ENCODE measurements around the gene NPSR1.

The NPSR1 gene

DNA sequence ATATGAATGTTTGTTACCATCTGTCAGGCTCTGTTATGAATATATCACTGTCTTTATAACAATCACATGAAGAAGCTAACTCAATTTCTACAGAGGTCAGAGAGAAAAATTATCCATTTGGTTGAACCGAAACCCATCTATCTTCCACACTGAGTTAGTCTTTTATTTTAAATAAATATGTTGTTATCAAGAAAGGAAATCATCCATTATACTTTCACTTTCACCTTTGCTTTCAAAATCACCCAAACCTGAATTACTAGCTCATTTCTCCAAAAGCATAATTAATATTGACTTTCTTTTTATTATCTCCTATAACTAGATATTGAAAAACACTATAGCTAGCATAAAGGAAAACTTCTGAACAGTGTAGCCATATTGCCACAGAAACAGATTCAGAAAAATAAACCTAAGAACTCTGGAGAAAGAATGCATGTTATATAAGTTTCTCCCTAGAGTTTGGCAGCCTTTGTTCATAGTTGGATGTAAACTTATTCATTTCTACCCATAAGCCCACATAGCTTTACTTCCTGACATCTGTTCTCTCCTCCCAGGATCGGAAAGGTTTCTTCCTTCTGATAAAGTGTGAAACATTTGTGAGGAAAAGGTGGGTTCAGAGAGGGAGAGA is 66.0 kb downstream of the NPSR1 start:
- no peak for DNase-seq

DNA sequence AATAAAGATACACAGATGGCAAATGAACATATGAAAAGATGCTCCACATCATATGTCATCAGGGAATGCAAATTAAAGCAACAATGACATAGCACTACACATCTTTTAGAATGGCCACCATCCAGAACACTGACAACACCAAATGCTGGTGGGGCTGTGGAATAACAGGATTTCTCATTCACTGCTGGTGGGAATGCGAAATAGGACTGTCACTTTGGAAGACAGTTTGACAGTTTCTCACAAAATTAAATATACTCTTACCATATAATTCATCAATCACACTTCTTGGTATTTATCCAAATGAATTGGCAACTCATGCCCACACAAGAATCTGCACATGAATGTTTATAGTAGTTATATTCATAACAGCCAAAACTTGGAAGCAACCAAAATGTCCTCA is 68.2 kb downstream of the NPSR1 start:
- no peak for DNase-seq

DNA sequence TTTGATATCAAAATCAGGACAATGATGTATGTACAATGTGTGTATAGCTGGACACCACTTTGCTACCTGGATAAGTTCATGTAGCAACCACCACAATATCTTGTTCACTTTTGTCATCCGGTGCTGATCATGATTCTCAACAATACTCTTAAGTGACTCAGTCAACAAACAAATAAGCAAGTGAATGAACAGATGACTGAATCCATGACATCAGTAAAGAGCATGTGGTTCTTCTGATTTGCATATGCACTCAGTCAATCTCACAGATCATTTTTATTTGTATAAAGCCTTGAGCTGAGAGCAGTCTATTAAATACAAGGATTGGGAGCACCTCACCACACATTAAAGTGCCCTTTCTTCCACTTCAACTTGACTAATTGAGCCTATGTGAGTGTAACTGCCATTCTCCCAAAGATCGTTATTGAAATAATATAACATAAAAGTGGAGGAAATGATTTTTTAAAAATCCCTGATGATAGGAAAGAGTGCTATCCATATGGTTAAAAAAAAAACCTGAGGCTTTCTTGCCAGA is 69.5 kb downstream of the NPSR1 start:
- DNase-seq, result no peak

DNA sequence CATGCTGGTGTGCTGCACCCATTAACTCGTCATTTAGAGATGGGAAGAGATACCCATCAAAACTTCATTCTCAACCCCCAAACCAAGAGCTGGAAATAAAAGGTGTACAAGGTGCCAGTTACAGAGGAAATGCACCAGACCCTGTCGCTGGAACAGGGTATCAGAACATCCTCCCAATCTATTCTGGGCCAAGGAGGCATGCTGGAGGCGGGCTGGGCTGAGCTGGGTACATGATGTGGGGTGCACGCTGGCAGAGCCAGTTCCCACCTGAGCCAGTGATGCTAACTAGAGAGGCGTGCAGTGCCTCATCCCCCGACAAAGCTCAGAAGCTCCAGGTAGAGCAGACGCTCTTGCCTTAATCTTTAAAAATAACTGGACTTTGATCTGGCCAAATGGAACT is 70.1 kb downstream of the NPSR1 start:
- no peak for DNase-seq

DNA sequence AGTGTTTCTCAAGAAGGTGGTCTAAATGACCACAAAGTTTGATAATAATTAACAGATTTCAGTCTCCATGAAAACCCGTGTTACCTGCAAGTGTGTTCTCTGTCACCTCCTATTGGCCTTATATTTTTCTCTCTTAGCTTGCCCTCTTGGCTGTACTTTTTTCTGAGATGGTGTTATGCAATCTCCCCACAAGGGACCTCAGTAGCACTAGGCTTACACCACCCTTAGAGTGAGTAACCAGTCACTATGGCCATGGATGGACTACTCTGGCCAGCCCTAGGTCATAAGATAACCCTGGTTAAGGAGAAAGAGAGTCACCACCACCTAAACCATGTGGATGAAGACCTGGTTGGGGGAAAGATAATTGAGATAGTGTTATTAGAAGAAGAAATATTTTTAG is 76.8 kb downstream of the NPSR1 start:
- DNase-seq, result no peak

DNA sequence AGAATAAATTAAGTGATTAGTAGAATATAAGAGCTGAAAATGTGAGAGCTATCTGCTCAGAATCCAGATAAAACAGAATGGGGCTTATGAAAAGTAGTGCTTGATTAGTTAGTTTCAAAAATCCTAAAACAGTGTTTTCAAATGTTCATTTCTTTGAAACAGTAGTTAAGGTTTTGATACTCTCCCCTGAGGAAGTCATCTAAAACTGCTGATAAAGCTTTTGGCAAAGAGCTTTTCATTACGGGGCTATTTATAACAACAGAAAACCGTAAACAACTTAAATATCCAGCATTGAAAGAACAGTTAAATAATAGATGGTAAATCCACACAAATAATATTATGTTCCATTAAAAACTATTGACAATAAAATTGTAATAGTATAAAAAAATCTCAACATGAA is 77.5 kb downstream of the NPSR1 start:
- DNase-seq, result no peak

DNA sequence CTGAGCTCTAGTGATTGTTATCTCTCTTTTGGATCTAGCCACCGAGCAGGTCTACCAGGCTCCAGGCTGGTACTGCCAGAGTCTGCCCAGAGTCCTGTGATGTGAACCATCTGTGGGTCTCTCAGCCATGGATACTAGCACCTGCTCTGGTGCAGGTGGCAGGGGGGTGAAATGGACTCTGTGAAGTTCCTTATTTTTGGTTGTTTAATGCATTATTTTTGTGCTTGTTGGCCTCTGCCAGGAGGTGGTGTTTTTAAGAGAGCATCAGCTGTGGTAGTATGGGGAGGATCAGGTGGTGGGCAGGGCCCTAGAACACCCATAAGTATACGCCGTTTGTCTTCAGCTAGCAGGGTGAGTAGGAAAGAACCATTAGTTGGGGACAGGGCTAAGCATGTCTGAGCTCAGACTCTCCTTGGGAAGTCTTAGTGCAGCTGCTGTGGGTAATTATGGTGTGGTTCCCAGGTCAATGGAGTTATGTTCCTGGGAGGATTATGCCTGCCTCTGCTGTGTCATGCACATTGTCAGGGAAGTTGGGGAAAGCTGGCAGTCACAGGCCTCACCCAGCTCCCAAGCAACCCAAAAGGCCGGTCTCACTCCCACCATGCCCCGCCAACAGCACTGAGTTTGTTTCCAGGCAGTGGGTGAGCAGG is 81.8 kb downstream of the NPSR1 start:
- no peak for DNase-seq

DNA sequence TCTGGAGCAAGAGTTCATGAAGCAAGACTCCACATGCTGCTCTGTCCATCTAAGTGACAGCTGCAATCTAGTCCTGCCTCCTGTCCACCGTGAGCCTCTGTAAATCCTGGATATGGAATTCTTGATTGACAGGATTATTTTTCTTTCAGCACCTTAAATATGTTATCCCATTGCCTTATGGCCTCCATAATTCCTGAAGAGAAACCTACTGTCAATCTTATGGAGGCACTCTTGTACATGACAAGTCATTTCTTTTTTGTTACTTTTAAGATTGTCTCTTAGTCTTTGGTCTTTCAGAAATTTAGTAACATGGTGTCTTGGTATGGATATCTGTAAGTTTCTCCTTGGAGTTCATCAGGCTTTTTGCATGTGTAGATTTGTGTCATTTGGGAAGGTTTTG is 82.8 kb downstream of the NPSR1 start:
- no peak for DNase-seq

DNA sequence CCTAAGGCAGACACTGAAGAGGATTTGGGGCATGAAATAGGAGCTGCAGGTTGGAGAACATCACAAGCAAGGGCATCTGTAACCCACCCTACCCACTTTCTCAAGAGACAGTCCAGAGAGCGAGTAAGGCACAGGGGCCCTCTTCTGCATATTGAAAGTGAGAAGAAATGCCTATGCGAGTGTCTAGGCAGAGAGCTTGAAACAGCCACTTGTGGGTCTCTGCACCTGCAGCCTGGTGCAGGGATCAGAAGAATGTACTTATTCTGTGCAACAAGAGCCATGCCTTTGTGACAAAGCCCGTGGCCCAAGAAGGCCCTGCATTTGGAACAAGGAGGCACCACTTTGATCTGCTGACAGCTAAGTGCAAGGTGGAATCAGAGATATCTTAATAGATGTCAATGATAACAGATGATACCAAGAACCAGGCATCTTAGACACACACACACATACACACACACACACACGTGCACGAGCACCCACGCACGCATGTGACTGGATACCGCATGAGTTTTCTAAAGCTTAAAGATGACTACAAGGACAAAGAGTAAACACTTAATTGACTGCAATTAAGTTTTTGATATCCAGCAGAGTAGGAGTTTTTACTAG is 89.3 kb downstream of the NPSR1 start:
- DNase-seq, result no peak

DNA sequence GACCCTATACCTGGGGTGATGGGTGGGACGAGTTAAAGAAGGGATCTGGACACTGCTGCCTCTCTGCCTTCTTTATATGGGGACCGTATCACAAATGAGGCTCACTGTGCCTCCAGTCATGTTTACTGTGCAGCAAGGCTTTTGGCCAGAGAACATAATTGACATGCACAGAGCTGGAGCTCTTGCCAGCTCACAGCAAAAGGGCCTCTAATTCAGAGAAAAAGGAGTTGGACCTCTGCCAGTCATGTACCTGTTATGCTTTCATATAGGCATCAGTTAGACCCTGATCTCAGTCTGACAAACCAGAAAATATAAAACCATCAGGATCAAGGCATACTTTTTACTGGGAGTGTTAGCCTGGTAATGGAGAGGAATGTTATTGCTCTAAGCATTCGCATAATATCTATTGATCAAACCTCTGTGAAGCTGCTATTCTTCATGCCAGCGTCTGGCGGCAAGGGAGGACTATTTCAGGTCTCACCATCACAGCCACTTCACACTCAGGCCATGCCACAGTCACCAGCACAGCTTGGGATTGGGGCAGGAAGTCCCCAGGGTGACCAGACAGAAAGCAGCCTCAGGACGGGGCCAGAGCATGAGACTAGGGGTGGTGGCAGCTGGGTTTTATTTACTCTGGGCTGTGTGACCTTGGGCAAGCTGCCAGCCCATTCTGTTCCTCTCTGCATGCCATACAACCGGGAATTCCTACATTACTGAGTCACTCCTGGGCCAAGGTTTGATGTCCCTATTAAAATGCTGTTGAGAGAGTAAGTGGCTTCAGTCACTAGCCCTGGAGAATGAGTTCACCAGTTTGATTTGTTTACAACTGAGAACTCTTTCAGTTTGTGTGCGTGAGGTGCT is 90.1 kb downstream of the NPSR1 start:
- DNase-seq, result no peak

DNA sequence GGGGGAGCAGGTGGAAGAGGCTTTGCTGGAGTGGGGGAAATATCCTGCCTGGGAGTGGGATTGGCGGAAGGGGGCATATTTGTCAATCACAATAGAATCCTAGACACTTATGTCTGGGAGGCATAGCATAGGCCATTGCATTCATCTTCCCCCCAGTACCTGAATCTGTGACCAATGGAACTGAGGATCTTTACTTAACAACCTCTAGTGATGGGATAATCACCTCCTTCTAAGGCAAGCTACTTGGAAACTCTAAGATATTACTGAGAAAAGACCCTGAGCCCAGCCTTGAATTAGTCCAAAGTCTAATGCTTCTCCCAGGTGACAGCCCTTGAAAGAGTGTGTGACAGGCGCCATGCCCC is 90.7 kb downstream of the NPSR1 start:
- DNase-seq, result no peak

DNA sequence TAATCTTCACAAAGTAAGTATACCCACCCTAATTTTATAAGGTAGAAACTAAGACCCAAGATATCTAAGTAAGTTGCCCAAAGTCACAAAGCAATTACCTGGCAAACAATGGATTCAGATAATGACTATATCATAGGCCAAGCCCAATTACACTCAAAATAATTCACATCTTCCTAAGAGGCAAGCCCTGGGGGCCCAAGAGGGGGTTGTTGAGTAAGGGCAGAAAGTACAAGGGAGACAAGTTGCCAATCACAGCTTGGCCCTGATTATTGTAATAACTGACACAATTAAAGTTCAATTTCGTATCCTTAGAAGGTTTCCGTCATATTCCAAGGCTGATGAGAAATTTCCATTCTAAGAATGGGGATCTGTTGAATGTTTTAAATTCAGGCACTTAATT is 91.4 kb downstream of the NPSR1 start:
- no peak for DNase-seq

DNA sequence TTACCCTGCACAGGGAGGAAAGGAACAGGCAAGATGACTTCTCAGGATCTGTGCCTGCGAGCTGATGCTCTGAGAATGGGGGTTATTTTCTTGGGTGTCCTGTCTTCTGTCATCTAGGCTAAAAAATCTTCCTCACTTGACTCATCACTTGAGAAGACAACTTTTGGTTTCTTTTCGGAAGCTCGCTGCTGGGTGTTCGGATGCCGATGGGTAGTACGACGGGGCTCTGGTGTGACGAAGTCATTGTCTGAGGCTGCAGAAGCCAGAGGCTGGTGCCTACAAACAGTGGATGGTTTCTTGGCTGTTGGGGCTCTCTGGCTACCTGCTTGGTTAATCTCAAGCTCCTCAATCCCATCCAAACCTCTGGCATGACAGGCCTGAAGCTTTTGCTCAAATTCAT is 92.2 kb downstream of the NPSR1 start:
- no peak for DNase-seq

DNA sequence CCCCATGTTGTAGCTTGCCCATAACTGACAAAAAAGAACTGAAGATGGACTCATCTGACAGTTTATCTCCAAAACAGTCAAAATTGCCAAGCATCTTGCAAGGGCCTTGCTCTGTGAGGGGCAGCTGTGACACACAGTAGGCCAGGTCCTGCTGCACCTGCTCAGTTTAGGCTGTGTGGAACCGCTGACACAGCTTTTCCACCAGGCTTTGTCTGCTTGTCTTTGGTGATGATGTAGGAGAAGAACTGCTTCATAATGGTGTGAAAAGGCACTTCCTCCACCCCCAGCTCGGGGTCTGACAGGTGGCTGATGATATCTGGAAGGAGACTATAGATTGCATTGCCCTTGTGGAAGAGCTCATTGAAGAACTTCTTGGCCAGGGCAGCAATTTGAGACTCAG is 92.6 kb downstream of the NPSR1 start:
- no peak for DNase-seq

DNA sequence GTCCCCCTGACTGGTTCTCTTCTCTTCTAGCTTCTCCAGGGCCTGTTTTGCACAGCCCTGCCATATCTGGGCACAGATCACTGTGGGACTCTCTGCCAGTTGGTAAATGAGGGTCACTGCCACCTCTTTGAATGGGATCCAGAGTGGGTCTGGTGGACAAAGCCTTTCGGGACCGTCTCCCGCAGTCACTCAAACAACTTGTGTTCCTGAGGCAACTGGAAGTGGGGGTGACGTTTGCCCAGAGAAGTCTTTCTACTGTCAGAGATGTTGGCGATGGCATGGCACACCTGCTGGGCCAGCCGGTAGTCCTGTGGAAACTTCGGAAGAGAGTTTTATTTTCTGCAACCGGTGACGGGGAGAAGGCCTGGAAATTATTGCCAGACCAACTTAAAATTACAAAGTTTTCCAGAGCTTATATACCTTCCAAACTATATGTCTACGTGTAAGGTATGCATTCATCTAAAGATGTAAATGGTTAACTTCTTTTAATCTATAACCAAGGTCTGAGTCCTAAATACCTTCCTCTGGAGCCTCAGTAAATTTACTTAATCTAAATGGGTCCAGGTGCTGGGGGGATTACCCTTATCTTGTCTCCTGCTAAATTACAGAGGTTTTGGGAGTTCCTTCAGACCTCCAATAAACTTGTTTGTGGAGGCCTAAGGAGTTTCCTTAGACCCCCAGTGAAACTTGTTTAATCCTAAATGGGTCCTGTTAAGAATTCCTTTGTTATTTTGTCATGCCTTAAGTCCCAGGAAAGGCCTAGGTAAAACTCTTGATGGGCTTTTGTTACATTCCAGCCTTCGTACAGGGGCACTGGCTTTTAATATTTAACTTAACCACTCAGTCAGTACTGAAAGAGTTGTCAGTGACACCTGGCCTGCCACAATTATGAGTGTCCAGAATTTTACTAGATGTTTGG is 94.0 kb downstream of the NPSR1 start:
- no peak for DNase-seq

DNA sequence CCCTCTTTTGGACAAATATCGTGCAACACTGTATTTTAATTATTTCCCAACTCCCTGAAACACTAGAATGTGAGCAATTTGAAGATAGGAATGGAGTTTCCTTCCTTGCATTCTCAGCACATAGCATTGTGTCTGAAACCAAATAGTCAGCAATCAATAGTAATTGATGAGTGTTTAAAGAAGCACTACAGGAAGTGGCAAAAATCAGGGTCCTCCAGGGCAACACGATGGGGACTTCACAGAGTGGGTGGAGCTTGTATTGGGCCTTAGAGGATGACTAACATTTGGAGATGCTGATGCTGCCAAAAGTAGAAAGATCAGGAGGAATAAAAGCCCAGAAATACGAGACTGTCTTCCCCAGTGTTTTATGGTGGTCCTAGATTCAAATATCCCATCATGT is 94.9 kb downstream of the NPSR1 start:
- no peak for DNase-seq

DNA sequence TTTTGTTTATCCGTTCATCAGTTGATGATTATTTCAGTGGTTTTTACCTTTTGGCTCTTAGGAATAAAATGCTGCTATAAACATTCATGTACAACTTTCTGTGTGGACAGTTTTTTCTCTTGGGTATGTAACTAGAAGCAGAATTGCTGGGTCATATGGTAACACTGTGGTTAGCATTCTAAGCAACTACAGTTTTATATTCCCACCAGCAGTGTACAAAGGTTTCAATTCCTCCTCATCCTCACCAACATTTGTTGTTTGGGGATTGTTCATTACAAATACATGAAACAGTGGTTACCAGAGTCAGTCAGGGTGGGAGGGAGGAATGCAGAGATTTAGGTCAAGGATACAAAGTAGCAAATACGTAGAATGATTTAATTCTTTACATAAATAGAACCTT is 97.0 kb downstream of the NPSR1 start:
- DNase-seq, result no peak

DNA sequence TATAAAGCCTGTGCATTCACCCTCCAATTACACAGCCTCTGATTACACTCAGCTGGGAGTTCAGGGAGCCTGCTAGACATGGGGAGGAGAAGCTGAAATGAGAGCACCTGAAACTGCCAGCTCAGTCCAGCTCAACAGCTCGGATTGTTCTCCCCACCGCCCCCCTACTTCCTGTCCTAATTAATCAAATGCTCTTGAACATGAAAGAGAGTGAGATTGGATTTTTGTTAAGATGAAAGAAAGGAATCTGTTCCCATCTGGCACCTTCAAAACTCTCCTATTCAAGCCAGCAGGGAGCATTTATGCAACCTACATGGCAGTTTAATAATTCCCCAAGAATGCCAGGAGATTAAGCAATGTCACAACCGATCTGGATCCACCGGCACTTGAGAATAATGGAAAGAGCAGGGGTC is 98.0 kb downstream of the NPSR1 start:
- DNase-seq, result no peak

DNA sequence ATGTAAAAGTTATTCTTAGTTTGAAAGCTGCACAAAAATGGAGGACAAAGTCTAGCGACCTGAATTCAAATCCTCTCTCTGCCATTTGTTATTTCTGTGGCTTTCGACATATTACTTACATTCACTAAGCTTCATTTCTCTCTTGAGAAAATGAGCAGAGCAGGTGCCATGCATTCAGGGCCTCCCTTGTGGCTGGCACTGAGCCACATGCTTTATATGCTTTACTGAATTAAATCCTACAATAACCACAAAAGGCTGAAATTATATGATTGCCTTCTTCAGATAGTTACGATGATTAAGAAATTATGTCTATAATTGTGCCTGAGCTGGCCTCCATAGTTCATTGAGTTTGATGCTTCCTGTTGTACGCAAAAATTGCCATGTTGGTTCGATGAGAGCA is 98.7 kb downstream of the NPSR1 start:
- DNase-seq, result no peak

DNA sequence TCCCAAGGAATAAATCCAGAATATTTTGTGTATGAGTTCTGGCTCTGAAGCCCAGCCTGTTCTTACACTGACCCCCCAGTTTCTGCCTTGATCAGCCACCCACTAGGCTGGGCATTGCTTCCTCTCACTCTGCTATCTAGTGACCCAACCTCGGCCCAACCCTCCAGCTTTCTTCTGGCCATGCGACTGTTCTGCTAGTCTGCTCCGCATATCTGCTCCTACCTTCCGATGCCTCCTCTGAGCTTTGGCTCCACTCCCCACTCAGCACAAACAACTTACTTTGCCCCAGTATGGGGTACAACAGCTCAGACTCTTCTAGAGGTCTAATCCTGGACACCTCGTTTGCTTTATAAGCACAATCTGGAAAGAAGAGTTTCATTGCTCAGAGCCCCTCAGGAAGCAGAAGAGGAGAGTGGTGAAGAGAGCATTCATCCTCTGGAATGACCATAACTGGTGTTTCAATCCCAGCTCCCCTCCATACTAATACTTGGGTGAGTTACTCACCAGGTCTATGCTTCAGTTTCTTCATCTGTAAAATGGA is 99.6 kb downstream of the NPSR1 start:
- no peak for DNase-seq

DNA sequence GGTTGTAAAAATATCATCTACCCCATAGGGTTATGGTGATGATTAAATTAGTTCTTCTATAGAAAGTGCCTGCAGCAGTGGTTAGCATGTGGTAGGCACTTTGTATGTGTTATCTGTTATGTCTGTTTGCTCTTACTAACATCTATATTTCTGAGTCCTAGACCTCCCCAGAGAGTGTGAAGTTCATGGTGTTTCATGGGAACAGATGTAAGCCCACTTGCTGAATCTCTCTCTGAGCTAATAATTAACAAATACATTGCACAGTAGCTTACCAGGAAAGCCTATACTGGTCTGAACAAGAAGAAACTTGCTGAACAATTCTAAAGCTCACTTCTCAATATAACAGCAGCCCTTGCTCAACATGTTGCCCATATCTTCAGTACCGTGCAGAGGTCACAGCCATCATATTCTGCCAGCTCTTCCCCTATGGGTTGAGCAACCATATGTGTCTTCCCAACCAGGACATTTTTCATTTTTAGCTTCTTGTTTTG is 100.1 kb downstream of the NPSR1 start:
- DNase-seq, result no peak

All from activated CD4-positive, alpha-beta T cell treated with anti-CD3 and anti-CD28 coated beads for 1 hour (primary cell).